ENCODE measurements around the gene PAMR1. TPM values are rescaled to one million over a fixed set of nuclear protein-coding genes. Genes with fewer than 3 reads are reported as not detected.

The PAMR1 gene
- total and polyA plus RNA-seq, 2 donors (not counting 3 experiments of a cell fraction or from before 2014, with no cell fraction given), result not detected

- CTCF ChIA-PET, result no interaction called here
- DNase-seq (ENCODE audit: low read depth, low spot score), result no peak
- H3K4me3 ChIP-seq (replicated peaks in 1 of 3; ENCODE audit: insufficient read depth in 1 of 3, low read depth in 1 of 3, low read length in 3 of 3), result no peak overlapping the region
- H3K36me3 ChIP-seq (ENCODE audit: control insufficient read depth in 2 of 2, extremely low read depth in 1 of 2, insufficient read depth in 2 of 2, low read length in 2 of 2), result no peaks in the 10 kb centered on the region
- H3K27me3 ChIP-seq (ENCODE audit: control insufficient read depth in 2 of 2, insufficient read depth in 2 of 2, low read length in 2 of 2), result peaks cover 35 to 55% of the 10 kb centered on the region in 2 experiments
- H3K4me2 ChIP-seq (ENCODE audit: insufficient read depth, low read length), result no peak overlapping the region
- H3K9ac ChIP-seq (replicated peaks; ENCODE audit: extremely low read depth, insufficient read depth, low read length), result no peak overlapping the region
- no peaks in the 10 kb centered on the region for H3K79me2 ChIP-seq (ENCODE audit: control insufficient read depth, insufficient read depth, low read length)
- H3K9me3 ChIP-seq (replicated peaks; ENCODE audit: control insufficient read depth, insufficient read depth, low read length), result no peaks in the 10 kb centered on the region
- H3K27ac ChIP-seq (ENCODE audit: insufficient read depth, low read depth, low read length), result no peak overlapping the region
- H3K9me1 ChIP-seq (replicated peaks; ENCODE audit: control insufficient read depth, extremely low read depth, insufficient read depth, low read length), result no peaks in the 10 kb centered on the region
- FAIRE-seq, result no peak
- BruUV-seq (replicated peaks), result no TSS peak
- POLR2A ChIA-PET, result no interaction called here
- H4K20me1 ChIP-seq (replicated peaks; ENCODE audit: control insufficient read depth, extremely low read depth, insufficient read depth, low read length), result no peaks in the 10 kb centered on the region
- TF ChIP-seq MYC (IDR thresholded peaks at IDR 0.05; ENCODE audit: low read depth, low read length) (no peak), GATA2 (IDR thresholded peaks at IDR 0.05; ENCODE audit: insufficient read depth, insufficient read length, low read depth, low read length) (no peak), JUN (IDR thresholded peaks at IDR 0.05; ENCODE audit: borderline replicate concordance, insufficient read depth, insufficient read length, low read depth) (no peak), POLR2AphosphoS5 (IDR thresholded peaks at IDR 0.05; ENCODE audit: insufficient read depth, low read depth, low read length) (no peak), POLR2A (IDR thresholded peaks at IDR 0.05; ENCODE audit: low read depth, low read length) (no peak), CTCF (IDR thresholded peaks at IDR 0.05; ENCODE audit: extremely low read depth in 1 of 2, insufficient read depth in 1 of 2, low read depth in 1 of 2, low read length in 2 of 2) (no peak), EZH2 (IDR thresholded peaks at IDR 0.05; ENCODE audit: borderline replicate concordance, low read depth, low read length, severe bottlenecking) (no peak), FOS (IDR thresholded peaks at IDR 0.05; ENCODE audit: borderline replicate concordance, insufficient read depth, low read length) (no peak)
- TF ChIP-seq, protein P1, sequence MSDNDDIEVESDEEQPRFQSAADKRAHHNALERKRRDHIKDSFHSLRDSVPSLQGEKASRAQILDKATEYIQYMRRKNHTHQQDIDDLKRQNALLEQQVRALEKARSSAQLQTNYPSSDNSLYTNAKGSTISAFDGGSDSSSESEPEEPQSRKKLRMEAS (IDR thresholded peaks at IDR 0.05; ENCODE audit: insufficient read depth, insufficient read length), result no peak
- H3K4me1 ChIP-seq (ENCODE audit: control insufficient read depth, extremely low read depth, insufficient read depth, low read length), result no peaks in the 10 kb centered on the region
- H2AFZ ChIP-seq (ENCODE audit: low read depth, low read length), result no peak overlapping the region
- intact Hi-C loops (cut with micrococcal nuclease), result no loop called here
- dilution Hi-C loops (cut with MboI; ENCODE audit: extremely low pct_ligation_motif_present, low sequenced_read_pairs), result no loop called here
These were observed 1.6 kb downstream of the PAMR1 start for GRCh38 chr11:35523861-35524260.
